Measurements from ENCODE around the gene CLHC1. TPM values are rescaled to one million over a fixed set of nuclear protein-coding genes. Genes with fewer than 3 reads are reported as not detected.
A peak's percentile ranks its signal among the peaks of the same experiment; 100 is the strongest.
"Not testable (repeated sequence)": the region's sequence is repeated elsewhere in the genome, so short reads cannot be mapped to it uniquely, and the experiment has no call there.

The CLHC1 gene
- total RNA-seq, 4 donors from 2014 or later: 2.3 to 12.5 (median 9.3) TPM

- Histone ChIP-seq H3K36me3 (no peaks in the 10 kb centered on the region), H3K9me3 (no peaks in the 10 kb centered on the region), H3K4me3 (no peak overlapping the region), H3K4me1 (peaks cover 8 to 16% (median 15%) of the 10 kb centered on the region in 3 donors), H3K27ac (no peak overlapping the region), H3K27me3 (no peaks in the 10 kb centered on the region)
- WGBS, 2 donors: 88 to 91% methylated on average over 5 of the region's 5 CpGs
- intact Hi-C loops (cut with DNase I): no loop called here
- DNase-seq: no peak
- TF ChIP-seq, protein P1, sequence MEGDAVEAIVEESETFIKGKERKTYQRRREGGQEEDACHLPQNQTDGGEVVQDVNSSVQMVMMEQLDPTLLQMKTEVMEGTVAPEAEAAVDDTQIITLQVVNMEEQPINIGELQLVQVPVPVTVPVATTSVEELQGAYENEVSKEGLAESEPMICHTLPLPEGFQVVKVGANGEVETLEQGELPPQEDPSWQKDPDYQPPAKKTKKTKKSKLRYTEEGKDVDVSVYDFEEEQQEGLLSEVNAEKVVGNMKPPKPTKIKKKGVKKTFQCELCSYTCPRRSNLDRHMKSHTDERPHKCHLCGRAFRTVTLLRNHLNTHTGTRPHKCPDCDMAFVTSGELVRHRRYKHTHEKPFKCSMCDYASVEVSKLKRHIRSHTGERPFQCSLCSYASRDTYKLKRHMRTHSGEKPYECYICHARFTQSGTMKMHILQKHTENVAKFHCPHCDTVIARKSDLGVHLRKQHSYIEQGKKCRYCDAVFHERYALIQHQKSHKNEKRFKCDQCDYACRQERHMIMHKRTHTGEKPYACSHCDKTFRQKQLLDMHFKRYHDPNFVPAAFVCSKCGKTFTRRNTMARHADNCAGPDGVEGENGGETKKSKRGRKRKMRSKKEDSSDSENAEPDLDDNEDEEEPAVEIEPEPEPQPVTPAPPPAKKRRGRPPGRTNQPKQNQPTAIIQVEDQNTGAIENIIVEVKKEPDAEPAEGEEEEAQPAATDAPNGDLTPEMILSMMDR (IDR thresholded peaks at IDR 0.05): no peak
- TF ChIP-seq POLR2A (IDR thresholded peaks at IDR 0.05): no peak
These were observed 85.1 kb downstream of the CLHC1 start for GRCh38 chr2:55147041-55147440.

GRCh38 chr2:55146263-55146662 lies 85.8 kb downstream of the CLHC1 start:
- WGBS, 2 donors: 40 to 46% methylated on average over 2 of the region's 2 CpGs
- TF ChIP-seq POLR2A (IDR thresholded peaks at IDR 0.05): no peak
- TF ChIP-seq, protein P1 (IDR thresholded peaks at IDR 0.05): no peak

DNA sequence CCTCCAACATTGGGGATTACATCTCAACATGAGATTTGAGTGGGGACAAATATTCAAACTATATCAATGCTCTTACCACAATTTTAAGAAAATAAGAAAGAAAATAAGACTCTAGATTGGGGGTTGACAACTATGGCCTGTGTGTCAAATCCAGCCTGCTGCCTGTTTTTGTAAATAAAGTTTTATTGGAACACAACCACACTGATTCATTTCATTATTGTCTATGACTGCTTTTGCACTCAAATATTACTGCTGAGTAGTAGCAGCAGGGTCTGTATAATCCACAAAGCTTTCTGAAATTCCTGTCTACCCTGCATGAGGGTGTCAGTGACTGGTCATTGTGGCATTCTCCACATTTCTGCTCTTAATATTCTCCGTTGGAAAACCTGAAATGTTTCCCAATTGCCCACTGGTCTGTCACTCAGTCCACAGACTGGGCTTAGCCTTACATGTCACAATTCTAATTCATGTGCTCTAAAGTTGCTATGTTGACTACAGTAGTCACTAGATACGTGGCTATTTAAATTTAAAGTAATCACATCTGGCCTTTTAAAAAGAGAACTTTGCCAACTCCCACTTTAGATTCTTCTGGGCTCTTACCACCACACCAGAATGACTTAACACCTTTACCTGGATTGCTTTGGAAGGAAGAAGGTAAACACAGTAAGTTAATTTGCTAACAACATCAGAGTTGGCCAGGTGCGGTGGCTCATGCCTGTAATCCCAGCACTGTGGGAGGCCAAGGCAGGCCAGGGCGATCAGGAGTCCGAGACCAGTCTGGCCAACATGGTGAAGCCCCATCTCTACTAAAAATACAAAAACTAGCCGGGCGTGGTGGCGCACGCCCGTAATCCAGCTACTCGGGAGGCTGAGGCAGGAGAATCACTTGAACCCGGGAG lies 86.9 kb downstream of the CLHC1 start:
- H3K4me3 ChIP-seq: no peak overlapping the region
- H3K36me3 ChIP-seq: no peaks in the 10 kb centered on the region
- H3K27ac ChIP-seq: peak overlapping the region in 1 of 4 donors; percentile 2
- no peaks in the 10 kb centered on the region for H3K9me3 ChIP-seq
- WGBS, 2 donors: 81 to 90% methylated on average over 10 of the region's 12 CpGs
- TF ChIP-seq, protein P1 (IDR thresholded peaks at IDR 0.05): no peak
- no peak for TF ChIP-seq POLR2A (IDR thresholded peaks at IDR 0.05)
- peaks cover 0 to 16% (median 9%) of the 10 kb centered on the region in 3 donors for H3K4me1 ChIP-seq
- intact Hi-C loops (cut with DNase I): no loop called here
- DNase-seq: no peak
- no peaks in the 10 kb centered on the region for H3K27me3 ChIP-seq

More at GRCh38 chr2:55146263-55146662, 85.8 kb downstream of the CLHC1 start:
- Histone ChIP-seq H3K4me1 (peaks cover 0 to 16% (median 9%) of the 10 kb centered on the region in 3 donors), H3K4me3 (no peak overlapping the region), H3K27me3 (no peaks in the 10 kb centered on the region), H3K9me3 (no peaks in the 10 kb centered on the region), H3K27ac (peak overlapping the region in 1 of 4 donors; percentile 36), H3K36me3 (no peaks in the 10 kb centered on the region)
- DNase-seq: no peak
- intact Hi-C loops (cut with DNase I): no loop called here

- H3K27me3 ChIP-seq; DNase-seq; intact Hi-C loops (cut with DNase I); H3K27ac ChIP-seq; H3K36me3 ChIP-seq; H3K9me3 ChIP-seq; H3K4me3 ChIP-seq: not testable (repeated sequence)
- WGBS, 2 donors: 96 to 100% methylated on average over 2 of the region's 2 CpGs
- H3K4me1 ChIP-seq: peaks cover 7 to 22% (median 9%) of the 10 kb centered on the region in 3 donors
These were observed 88.4 kb downstream of the CLHC1 start for GRCh38 chr2:55143706-55144105.

- H3K27ac ChIP-seq: no peak overlapping the region
- DNase-seq: no peak
- no peak for TF ChIP-seq POLR2A (IDR thresholded peaks at IDR 0.05)
- TF ChIP-seq, protein P1 (IDR thresholded peaks at IDR 0.05): no peak
- no peaks in the 10 kb centered on the region for H3K9me3 ChIP-seq
- peaks cover 7 to 34% (median 9%) of the 10 kb centered on the region in 3 donors for H3K4me1 ChIP-seq
- intact Hi-C loops (cut with DNase I): no loop called here
- H3K27me3 ChIP-seq: no peaks in the 10 kb centered on the region
- H3K36me3 ChIP-seq: no peaks in the 10 kb centered on the region
- H3K4me3 ChIP-seq: no peak overlapping the region
- WGBS, 2 donors: 83 to 89% methylated on average over 2 of the region's 2 CpGs
These were observed 89.6 kb downstream of the CLHC1 start for GRCh38 chr2:55142518-55142917.
